ENCODE data around the gene WDR73. TPM values are rescaled to one million over a fixed set of nuclear protein-coding genes. Genes with fewer than 3 reads are reported as not detected.

The WDR73 gene
- total RNA-seq, result 10 to 100 TPM; 16.7 to 22.8 (median 18.4) TPM

- H3K4me1 ChIP-seq, result peaks cover 42 to 69% (median 59%) of the 10 kb centered on the region in 4 donors
- peak; percentile 98 for DNase-seq (ENCODE audit: extremely low spot score)
- H3K27ac ChIP-seq (replicated peaks in 1 of 4), result peak within 1 kb of the TSS; percentile 83 to 91 (median 86)
- no peaks in the 10 kb centered on the region for H3K27me3 ChIP-seq
- WGBS, result under 1% methylated on average over 47 of the region's 49 CpGs
- peaks cover 28 to 32% (median 31%) of the 10 kb centered on the region in 4 donors for H3K36me3 ChIP-seq
- TF ChIP-seq EP300 (IDR thresholded peaks at IDR 0.05) (no peak), POLR2A (IDR thresholded peaks at IDR 0.05; ENCODE audit: low read depth) (no peak), CTCF (IDR thresholded peaks at IDR 0.05) (peak in 1 of 3 experiments; percentile 15), POLR2AphosphoS5 (IDR thresholded peaks at IDR 0.05) (peak; percentile 93 to 95)
- intact Hi-C loops (cut with DNase I), result no loop called here
- H3K4me3 ChIP-seq, result peak within 1 kb of the TSS; percentile 75 to 83 (median 78)
- H3K9me3 ChIP-seq, result no peaks in the 10 kb centered on the region
Measured at GRCh38 chr15:84653910-84654688, at the start of gene WDR73. TSS of gene WDR73 (minus strand) at chr15:84654283. CDS start at chr15:84654274, 9 bp downstream.

GRCh38 chr15:84703808-84704207, 49.7 kb upstream of the WDR73 start:
- H3K27ac ChIP-seq (replicated peaks in 1 of 4), result peak overlapping the region in 1 of 4 donors; percentile 13
- 85% methylated on average over 5 of the region's 5 CpGs for WGBS

GRCh38 chr15:84702961-84703482, 48.9 kb upstream of the WDR73 start:
- no peak overlapping the region for H3K4me3 ChIP-seq
- no peaks in the 10 kb centered on the region for H3K36me3 ChIP-seq
- peak overlapping the region; percentile 13 to 55 (median 32) for H3K27ac ChIP-seq (replicated peaks in 1 of 4)
- no peaks in the 10 kb centered on the region for H3K27me3 ChIP-seq
- no peak for DNase-seq (ENCODE audit: extremely low spot score)
- no peaks in the 10 kb centered on the region for H3K9me3 ChIP-seq
- peaks cover 19 to 27% (median 20%) of the 10 kb centered on the region in 4 donors for H3K4me1 ChIP-seq
- intact Hi-C loops (cut with DNase I), result loop anchor here (5.0 kb wide), 1 partner anchor 49 kb away; no protein-coding TSS in a partner anchor
- TF ChIP-seq EP300 (IDR thresholded peaks at IDR 0.05) (no peak), CTCF (IDR thresholded peaks at IDR 0.05) (no peak), POLR2A (IDR thresholded peaks at IDR 0.05; ENCODE audit: low read depth) (no peak), POLR2AphosphoS5 (IDR thresholded peaks at IDR 0.05) (peak; percentile 37 to 59)
- WGBS, result 27% methylated on average over 4 of the region's 4 CpGs

More at GRCh38 chr15:84703808-84704207, 49.7 kb upstream of the WDR73 start:
- Histone ChIP-seq H3K27me3 (no peaks in the 10 kb centered on the region), H3K4me1 (peaks cover 19 to 27% (median 20%) of the 10 kb centered on the region in 4 donors), H3K9me3 (no peaks in the 10 kb centered on the region), H3K4me3 (no peak overlapping the region), H3K36me3 (no peaks in the 10 kb centered on the region)
- TF ChIP-seq CTCF (IDR thresholded peaks at IDR 0.05), result no peak
- TF ChIP-seq POLR2AphosphoS5 (IDR thresholded peaks at IDR 0.05), result no peak
- TF ChIP-seq POLR2A (IDR thresholded peaks at IDR 0.05; ENCODE audit: low read depth), result no peak
- no peak for TF ChIP-seq EP300 (IDR thresholded peaks at IDR 0.05)
- DNase-seq (ENCODE audit: extremely low spot score), result no peak
- intact Hi-C loops (cut with DNase I), result loop anchor here (5.0 kb wide), 1 partner anchor 48 kb away; no protein-coding TSS in a partner anchor

GRCh38 chr15:84699538-84700191, 45.6 kb upstream of the WDR73 start:
- Histone ChIP-seq H3K36me3 (no peaks in the 10 kb centered on the region), H3K9me3 (no peaks in the 10 kb centered on the region)

More at GRCh38 chr15:84699538-84700191, 45.6 kb upstream of the WDR73 start:
- H3K4me1 ChIP-seq, result peaks cover 19 to 33% (median 26%) of the 10 kb centered on the region in 4 donors
- intact Hi-C loops (cut with DNase I), result loop anchor here (5.0 kb wide), 1 partner anchor 53 kb away; no protein-coding TSS in a partner anchor
- no peak overlapping the region for H3K27ac ChIP-seq (replicated peaks in 1 of 4)
- 91% methylated on average over 8 of the region's 8 CpGs for WGBS
- H3K4me3 ChIP-seq, result no peak overlapping the region
- no peaks in the 10 kb centered on the region for H3K27me3 ChIP-seq
- no peak for DNase-seq (ENCODE audit: extremely low spot score)
- TF ChIP-seq CTCF (IDR thresholded peaks at IDR 0.05) (no peak), POLR2AphosphoS5 (IDR thresholded peaks at IDR 0.05) (no peak), EP300 (IDR thresholded peaks at IDR 0.05) (no peak)

Data from esophagus muscularis mucosa (tissue), 4 donors.